SK-N-SH treated with all-trans-retinoic acid at 6 μM for 48 hours (cell line): ENCODE data around the gene NADK.
A peak's percentile ranks its signal among the peaks of the same experiment; 100 is the strongest.

Experiments
- ATAC-seq: fragments of 200-7000 bp; cut with Tn5 transposase; 3 replicates; pipeline ENCODE4 v1.9.1; 2020; ENCODE audit warnings: mild to moderate bottlenecking, moderate library complexity
- ARNTL ChIP-seq: fragments of 450-650 bp; formaldehyde crosslinking; IDR thresholded peaks from 2 replicates; pipeline ENCODE4 v1.5.0; 2020; ENCODE audit warnings: low read depth, mild to moderate bottlenecking, moderate library complexity, borderline replicate concordance
- CREB5 ChIP-seq: fragments of 250-450 bp; sonication (Bioruptor Pico); IDR thresholded peaks from 2 replicates; pipeline ENCODE4 v1.5.1; 2020; ENCODE audit warnings: low read depth, mild to moderate bottlenecking, moderate library complexity
- GLIS3 ChIP-seq: fragments of 250-450 bp; sonication (Bioruptor Pico); IDR thresholded peaks from 2 replicates; pipeline ENCODE4 v1.5.0; 2020; ENCODE audit warnings: mild to moderate bottlenecking, moderate library complexity
- ISL1 ChIP-seq: fragments of 250-450 bp; sonication (Bioruptor Pico); IDR thresholded peaks from 2 replicates; pipeline ENCODE4 v2.1.2; 2022; ENCODE audit warnings: mild to moderate bottlenecking, moderate library complexity
- PATZ1 ChIP-seq: fragments of 250-450 bp; sonication (Bioruptor Pico); IDR thresholded peaks from 2 replicates; pipeline ENCODE4 v1.8.0; 2020; ENCODE audit warnings: mild to moderate bottlenecking, moderate library complexity, borderline replicate concordance
- SNAI2 ChIP-seq: fragments of 250-450 bp; sonication (Bioruptor Pico); IDR thresholded peaks from 2 replicates; pipeline ENCODE4 v1.5.0; 2020; ENCODE audit warnings: mild to moderate bottlenecking, moderate library complexity
- ZNF565 ChIP-seq: fragments of 450-650 bp; formaldehyde crosslinking; conservative IDR thresholded peaks from 2 replicates; pipeline ENCODE4 v1.5.0; 2020; ENCODE audit warnings: low read depth, mild to moderate bottlenecking, moderate library complexity
- ZNF70 ChIP-seq: fragments of 450-650 bp; formaldehyde crosslinking; IDR thresholded peaks from 2 replicates; pipeline ENCODE4 v1.5.0; 2020; ENCODE audit warnings: mild to moderate bottlenecking, moderate library complexity
- TF ChIP-seq, protein P1 (sequence below): fragments of 250-450 bp; sonication (Bioruptor Pico); IDR thresholded peaks from 2 replicates; pipeline ENCODE4 v1.5.0; 2020; ENCODE audit warnings: mild to moderate bottlenecking, moderate library complexity
- TF ChIP-seq, protein P2 (sequence below): fragments of 250-450 bp; sonication (Bioruptor Pico); IDR thresholded peaks from 2 replicates; pipeline ENCODE4 v1.5.1; 2021; ENCODE audit warnings: mild to moderate bottlenecking, moderate library complexity
- TF ChIP-seq, protein P3 (sequence below): fragments of 250-450 bp; sonication (Bioruptor Pico); IDR thresholded peaks from 2 replicates; pipeline ENCODE4 v1.8.0; 2021; ENCODE audit warnings: low read depth, mild to moderate bottlenecking, moderate library complexity, borderline replicate concordance

Gene NADK

GRCh38 chr1:1788646-1789431 lies 10.6 kb upstream of the NADK start:
- ATAC-seq, result peak; percentile 53; the same call in 2 of the 3 replicates
- TF ChIP-seq ISL1 (CRISPR knock-in tag), result no peak
- TF ChIP-seq ARNTL, result no peak
- TF ChIP-seq, protein P1, sequence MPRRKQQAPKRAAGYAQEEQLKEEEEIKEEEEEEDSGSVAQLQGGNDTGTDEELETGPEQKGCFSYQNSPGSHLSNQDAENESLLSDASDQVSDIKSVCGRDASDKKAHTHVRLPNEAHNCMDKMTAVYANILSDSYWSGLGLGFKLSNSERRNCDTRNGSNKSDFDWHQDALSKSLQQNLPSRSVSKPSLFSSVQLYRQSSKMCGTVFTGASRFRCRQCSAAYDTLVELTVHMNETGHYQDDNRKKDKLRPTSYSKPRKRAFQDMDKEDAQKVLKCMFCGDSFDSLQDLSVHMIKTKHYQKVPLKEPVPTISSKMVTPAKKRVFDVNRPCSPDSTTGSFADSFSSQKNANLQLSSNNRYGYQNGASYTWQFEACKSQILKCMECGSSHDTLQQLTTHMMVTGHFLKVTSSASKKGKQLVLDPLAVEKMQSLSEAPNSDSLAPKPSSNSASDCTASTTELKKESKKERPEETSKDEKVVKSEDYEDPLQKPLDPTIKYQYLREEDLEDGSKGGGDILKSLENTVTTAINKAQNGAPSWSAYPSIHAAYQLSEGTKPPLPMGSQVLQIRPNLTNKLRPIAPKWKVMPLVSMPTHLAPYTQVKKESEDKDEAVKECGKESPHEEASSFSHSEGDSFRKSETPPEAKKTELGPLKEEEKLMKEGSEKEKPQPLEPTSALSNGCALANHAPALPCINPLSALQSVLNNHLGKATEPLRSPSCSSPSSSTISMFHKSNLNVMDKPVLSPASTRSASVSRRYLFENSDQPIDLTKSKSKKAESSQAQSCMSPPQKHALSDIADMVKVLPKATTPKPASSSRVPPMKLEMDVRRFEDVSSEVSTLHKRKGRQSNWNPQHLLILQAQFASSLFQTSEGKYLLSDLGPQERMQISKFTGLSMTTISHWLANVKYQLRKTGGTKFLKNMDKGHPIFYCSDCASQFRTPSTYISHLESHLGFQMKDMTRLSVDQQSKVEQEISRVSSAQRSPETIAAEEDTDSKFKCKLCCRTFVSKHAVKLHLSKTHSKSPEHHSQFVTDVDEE (CRISPR knock-in tag), result no peak

DNA sequence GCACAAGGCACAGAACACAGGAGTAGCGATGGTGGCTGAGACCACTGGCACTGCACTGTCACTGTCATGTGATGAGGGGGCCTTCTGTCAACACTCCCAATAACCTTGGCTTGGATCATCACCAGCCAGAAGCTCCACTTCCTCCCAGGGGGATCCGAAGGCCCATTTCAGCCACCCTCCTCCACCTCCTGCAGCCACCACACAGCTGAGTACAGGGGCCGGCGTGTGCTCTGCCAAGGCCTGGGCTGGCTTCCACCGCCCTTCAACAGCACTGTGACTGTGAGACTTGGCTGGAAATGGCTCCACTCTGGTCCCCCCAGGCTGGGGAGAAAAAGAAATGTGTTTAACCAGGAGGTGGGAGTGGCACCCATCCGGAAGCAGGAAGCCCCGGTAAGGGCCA lies 9.9 kb upstream of the NADK start:
- TF ChIP-seq ISL1 (CRISPR knock-in tag) (no peak), ZNF565 (CRISPR knock-in tag) (no peak), ZNF70 (no peak), CREB5 (no peak), PATZ1 (CRISPR knock-in tag) (no peak)
- TF ChIP-seq, protein P1 (CRISPR knock-in tag), result no peak
- TF ChIP-seq, protein P2, sequence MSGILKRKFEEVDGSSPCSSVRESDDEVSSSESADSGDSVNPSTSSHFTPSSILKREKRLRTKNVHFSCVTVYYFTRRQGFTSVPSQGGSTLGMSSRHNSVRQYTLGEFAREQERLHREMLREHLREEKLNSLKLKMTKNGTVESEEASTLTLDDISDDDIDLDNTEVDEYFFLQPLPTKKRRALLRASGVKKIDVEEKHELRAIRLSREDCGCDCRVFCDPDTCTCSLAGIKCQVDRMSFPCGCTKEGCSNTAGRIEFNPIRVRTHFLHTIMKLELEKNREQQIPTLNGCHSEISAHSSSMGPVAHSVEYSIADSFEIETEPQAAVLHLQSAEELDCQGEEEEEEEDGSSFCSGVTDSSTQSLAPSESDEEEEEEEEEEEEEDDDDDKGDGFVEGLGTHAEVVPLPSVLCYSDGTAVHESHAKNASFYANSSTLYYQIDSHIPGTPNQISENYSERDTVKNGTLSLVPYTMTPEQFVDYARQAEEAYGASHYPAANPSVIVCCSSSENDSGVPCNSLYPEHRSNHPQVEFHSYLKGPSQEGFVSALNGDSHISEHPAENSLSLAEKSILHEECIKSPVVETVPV, result no peak
- TF ChIP-seq, all 23 proteins: peak for 0
- no peak for ATAC-seq

- TF ChIP-seq PATZ1 (CRISPR knock-in tag), result no peak
- ATAC-seq, result no peak
Measured at GRCh38 chr1:1786836-1787605, 8.8 kb upstream of the NADK start.

DNA sequence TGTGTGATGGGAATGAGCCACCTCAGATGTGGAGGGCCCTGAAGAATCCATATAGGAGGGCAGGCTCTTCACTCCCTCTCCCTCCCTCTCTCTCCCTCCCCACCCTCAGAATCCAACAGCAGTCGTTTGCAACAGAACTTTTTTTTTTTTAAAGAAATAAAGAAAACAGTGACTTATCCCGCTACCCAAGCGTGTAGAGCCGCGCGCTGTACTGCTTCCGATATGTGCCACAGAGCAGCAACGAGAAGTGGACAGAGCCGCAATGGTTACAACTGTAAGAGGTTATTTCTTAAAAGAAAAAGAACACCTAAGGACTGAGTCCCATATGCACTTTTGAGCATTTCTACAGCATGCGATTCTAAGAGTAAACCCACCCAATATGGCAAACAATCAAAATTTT lies 7.4 kb upstream of the NADK start:
- no peak for TF ChIP-seq ISL1 (CRISPR knock-in tag)
- TF ChIP-seq, all 23 proteins: peak for 0
- no peak for ATAC-seq

- ATAC-seq, result no peak
- TF ChIP-seq, protein P2, result no peak
- TF ChIP-seq GLIS3 (no peak), SNAI2 (CRISPR knock-in tag) (no peak), PATZ1 (CRISPR knock-in tag) (no peak)
- TF ChIP-seq, protein P3, sequence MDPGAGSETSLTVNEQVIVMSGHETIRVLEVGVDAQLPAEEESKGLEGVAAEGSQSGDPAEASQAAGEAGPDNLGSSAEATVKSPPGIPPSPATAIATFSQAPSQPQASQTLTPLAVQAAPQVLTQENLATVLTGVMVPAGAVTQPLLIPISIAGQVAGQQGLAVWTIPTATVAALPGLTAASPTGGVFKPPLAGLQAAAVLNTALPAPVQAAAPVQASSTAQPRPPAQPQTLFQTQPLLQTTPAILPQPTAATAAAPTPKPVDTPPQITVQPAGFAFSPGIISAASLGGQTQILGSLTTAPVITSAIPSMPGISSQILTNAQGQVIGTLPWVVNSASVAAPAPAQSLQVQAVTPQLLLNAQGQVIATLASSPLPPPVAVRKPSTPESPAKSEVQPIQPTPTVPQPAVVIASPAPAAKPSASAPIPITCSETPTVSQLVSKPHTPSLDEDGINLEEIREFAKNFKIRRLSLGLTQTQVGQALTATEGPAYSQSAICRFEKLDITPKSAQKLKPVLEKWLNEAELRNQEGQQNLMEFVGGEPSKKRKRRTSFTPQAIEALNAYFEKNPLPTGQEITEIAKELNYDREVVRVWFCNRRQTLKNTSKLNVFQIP (CRISPR knock-in tag), result no peak
Measured at GRCh38 chr1:1784933-1785332, 6.7 kb upstream of the NADK start.
